ENCODE measurements around the gene MAPT. TPM values are rescaled to one million over a fixed set of nuclear protein-coding genes. Genes with fewer than 3 reads are reported as not detected.

Gene MAPT
- total and polyA plus RNA-seq, 2 of the 13 experiments (the other 11 are each of a cell fraction or from before 2014, with no cell fraction given) = 2.1 to 2.8 TPM

DNA sequence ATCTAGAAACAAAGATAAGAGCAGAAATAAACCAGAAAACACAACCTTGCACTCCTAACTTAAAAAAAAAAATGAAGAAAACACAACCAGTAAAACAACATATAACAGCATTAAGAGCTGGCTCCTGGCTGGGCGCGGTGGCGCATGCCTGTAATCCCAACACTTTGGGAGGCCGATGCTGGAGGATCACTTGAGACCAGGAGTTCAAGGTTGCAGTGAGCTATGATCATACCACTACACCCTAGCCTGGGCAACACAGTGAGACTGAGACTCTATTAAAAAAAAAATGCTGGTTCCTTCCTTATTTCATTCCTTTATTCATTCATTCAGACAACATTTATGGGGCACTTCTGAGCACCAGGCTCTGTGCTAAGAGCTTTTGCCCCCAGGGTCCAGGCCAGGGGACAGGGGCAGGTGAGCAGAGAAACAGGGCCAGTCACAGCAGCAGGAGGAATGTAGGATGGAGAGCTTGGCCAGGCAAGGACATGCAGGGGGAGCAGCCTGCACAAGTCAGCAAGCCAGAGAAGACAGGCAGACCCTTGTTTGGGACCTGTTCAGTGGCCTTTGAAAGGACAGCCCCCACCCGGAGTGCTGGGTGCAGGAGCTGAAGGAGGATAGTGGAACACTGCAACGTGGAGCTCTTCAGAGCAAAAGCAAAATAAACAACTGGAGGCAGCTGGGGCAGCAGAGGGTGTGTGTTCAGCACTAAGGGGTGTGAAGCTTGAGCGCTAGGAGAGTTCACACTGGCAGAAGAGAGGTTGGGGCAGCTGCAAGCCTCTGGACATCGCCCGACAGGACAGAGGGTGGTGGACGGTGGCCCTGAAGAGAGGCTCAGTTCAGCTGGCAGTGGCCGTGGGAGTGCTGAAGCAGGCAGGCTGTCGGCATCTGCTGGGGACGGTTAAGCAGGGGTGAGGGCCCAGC is 107.3 kb downstream of the MAPT start (continued):
- TF ChIP-seq TBX3 (IDR thresholded peaks at IDR 0.05; ENCODE audit: borderline replicate concordance) = no peak
- TF ChIP-seq SCMH1 (CRISPR knock-in tag; IDR thresholded peaks at IDR 0.05; ENCODE audit: borderline replicate concordance) = no peak
- peak; percentile 39 for TF ChIP-seq MAX (IDR thresholded peaks at IDR 0.05)
- no peak for TF ChIP-seq REPIN1 (CRISPR knock-in tag; IDR thresholded peaks at IDR 0.05; ENCODE audit: borderline replicate concordance, low read depth)
- no peak for TF ChIP-seq SP1 (IDR thresholded peaks at IDR 0.05)
- no peak for TF ChIP-seq SP1 (CRISPR knock-in tag; IDR thresholded peaks at IDR 0.05)
- TF ChIP-seq CHD2 (IDR thresholded peaks at IDR 0.05; ENCODE audit: low read depth, low read length) = no peak
- 0 out of 2 replicates have a peak, but pooled peaks have one; percentile 19 for TF ChIP-seq ZNF329 (CRISPR knock-in tag; IDR thresholded peaks at IDR 0.05; ENCODE audit: low read depth)
- TF ChIP-seq KIAA2018 (CRISPR knock-in tag; IDR thresholded peaks at IDR 0.05; ENCODE audit: borderline replicate concordance) = no peak; the same call in 1 of the 2 replicates
- TF ChIP-seq REL (CRISPR knock-in tag; conservative IDR thresholded peaks at IDR 0.05) = no peak
- peak; percentile 37 for TF ChIP-seq IKZF4 (CRISPR knock-in tag; IDR thresholded peaks at IDR 0.05; ENCODE audit: borderline replicate concordance, low read depth, not compliant biosample characterization)
- no peak for TF ChIP-seq CAMTA2 (CRISPR knock-in tag; IDR thresholded peaks at IDR 0.05; ENCODE audit: borderline replicate concordance)
- TF ChIP-seq ZNF720 (CRISPR knock-in tag; IDR thresholded peaks at IDR 0.05) = no peak
- no peak for TF ChIP-seq E2F1 (CRISPR knock-in tag; IDR thresholded peaks at IDR 0.05)
- 0 out of 2 replicates have a peak, but pooled peaks have one; percentile 28 for TF ChIP-seq ZNF556 (CRISPR knock-in tag; IDR thresholded peaks at IDR 0.05; ENCODE audit: borderline replicate concordance)
- no peak for TF ChIP-seq FOXM1 (CRISPR knock-in tag; IDR thresholded peaks at IDR 0.05)
- no peak for TF ChIP-seq ZKSCAN8 (CRISPR knock-in tag; IDR thresholded peaks at IDR 0.05; ENCODE audit: borderline replicate concordance)
- TF ChIP-seq NR0B2 (CRISPR knock-in tag; IDR thresholded peaks at IDR 0.05) = no peak

Data from HepG2 (cell line).